ENCODE results near the gene ELOF1.
A peak's percentile ranks its signal among the peaks of the same experiment; 100 is the strongest.

Gene ELOF1

DNA sequence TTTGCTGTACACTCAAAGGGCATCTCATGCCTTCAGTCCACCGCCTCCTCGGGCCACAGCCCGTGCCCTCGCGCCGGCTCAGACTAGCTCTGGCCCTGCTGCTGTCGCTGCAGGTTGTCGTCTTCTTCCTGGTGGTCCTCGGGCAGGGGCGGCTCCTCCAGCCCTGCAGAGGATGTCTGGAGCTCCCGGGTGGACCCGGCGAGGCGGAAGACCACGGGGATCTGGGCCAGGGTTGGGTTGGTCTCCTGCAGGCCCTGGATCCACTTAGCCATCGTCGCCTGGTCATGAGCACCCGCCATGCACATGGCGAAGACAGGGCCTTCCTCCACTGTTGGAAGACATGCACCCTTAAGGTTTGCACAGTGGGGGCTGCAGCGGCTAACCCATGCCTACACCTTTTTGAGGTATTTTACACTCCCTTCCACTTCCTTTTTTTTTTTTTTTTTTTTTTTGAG lies 52.9 kb downstream of the ELOF1 start:
- TF ChIP-seq REST (IDR thresholded peaks at IDR 0.05; ENCODE audit: insufficient read depth in 1 of 2, low read depth in 2 of 2, low read length in 2 of 2) = no peak
- no peak for TF ChIP-seq SIN3A (IDR thresholded peaks at IDR 0.05; ENCODE audit: borderline replicate concordance, insufficient read depth, low read length)
- no peak for TF ChIP-seq POLR2AphosphoS5 (IDR thresholded peaks at IDR 0.05; ENCODE audit: low read depth, low read length)
- TF ChIP-seq FOXP2 (optimal IDR thresholded peaks at IDR 0.05; ENCODE audit: borderline replicate concordance, extremely low read depth, extremely low read length, insufficient read depth) = no peak
- no peak for TF ChIP-seq TAF1 (IDR thresholded peaks at IDR 0.05; ENCODE audit: borderline replicate concordance, insufficient read depth, low read length)

DNA sequence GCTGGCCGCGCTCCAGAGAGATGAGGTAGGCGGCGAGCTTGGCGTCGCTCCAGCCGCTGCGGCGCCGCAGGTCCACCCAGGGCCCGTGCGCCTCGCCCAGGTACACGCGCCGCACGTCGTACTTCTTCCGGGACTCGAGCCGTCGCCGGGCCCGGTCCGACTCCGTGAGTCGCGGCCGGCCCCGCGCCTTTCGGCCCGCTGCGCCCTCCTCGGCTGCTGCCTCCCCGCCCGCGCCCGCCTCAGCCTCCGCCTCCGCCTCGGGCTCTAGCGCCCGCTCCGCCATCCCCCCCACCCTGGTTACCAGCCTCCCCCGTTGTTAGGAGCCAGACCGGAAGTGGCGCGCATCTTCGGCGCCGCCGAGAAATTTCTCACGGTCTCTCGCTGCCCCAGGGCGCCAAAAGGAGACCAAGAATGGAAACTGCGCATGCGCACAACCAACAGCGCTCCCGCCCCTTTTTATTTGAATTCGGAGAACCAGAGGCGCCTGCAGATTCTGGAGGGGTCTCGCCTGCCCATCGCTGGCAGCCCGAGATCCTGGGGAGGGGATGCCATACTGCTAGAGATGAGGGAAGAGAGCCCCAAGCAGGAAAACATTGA lies 53.4 kb downstream of the ELOF1 start, which contains the start of gene ZNF653:
ZNF653 (minus strand) TSS at position 336 of the 597 bp plus-strand sequence; CDS start at position 283, 53 bp downstream.
- TF ChIP-seq SIN3A (IDR thresholded peaks at IDR 0.05; ENCODE audit: borderline replicate concordance, insufficient read depth, low read length) = 0 out of 2 replicates have a peak, but pooled peaks have one; percentile 29
- peak; percentile 35 for TF ChIP-seq FOXP2 (optimal IDR thresholded peaks at IDR 0.05; ENCODE audit: borderline replicate concordance, extremely low read depth, extremely low read length, insufficient read depth)
- TF ChIP-seq TAF1 (IDR thresholded peaks at IDR 0.05; ENCODE audit: borderline replicate concordance, insufficient read depth, low read length) = peak; percentile 68; the same call in 1 of the 2 replicates
- TF ChIP-seq POLR2AphosphoS5 (IDR thresholded peaks at IDR 0.05; ENCODE audit: low read depth, low read length) = peak; percentile 17; the same call in 1 of the 2 replicates
- TF ChIP-seq REST (IDR thresholded peaks at IDR 0.05; ENCODE audit: insufficient read depth in 1 of 2, low read depth in 2 of 2, low read length in 2 of 2) = no peak

DNA sequence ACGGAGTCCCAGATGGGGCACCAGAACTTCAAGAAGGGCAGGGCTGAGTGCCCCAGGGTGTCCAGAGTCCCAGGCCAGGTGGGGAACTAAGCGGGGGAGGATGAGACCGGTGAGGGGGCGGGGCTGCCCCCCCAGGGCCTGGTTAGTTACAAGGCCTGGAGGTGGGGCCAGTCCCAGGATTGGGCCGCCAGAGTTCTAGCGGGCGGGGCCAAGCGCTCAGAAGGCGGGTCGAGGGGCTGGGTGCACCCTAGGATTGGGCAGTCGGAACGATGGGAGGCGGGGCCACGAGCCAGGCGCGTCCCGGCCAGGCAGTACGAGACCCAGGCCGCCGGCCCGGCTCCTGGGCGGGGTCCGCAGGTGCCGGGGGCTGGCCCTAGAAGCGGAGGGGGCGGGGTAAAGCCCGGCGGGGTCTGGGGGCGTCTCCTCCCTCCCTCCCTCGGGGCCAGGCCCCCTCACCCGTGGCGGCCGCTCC lies 54.0 kb downstream of the ELOF1 start:
- TF ChIP-seq TAF1 (IDR thresholded peaks at IDR 0.05; ENCODE audit: borderline replicate concordance, insufficient read depth, low read length) (no peak), POLR2AphosphoS5 (IDR thresholded peaks at IDR 0.05; ENCODE audit: low read depth, low read length) (no peak; the same call in 1 of the 2 replicates), FOXP2 (optimal IDR thresholded peaks at IDR 0.05; ENCODE audit: borderline replicate concordance, extremely low read depth, extremely low read length, insufficient read depth) (no peak), REST (IDR thresholded peaks at IDR 0.05; ENCODE audit: insufficient read depth in 1 of 2, low read depth in 2 of 2, low read length in 2 of 2) (no peak), SIN3A (IDR thresholded peaks at IDR 0.05; ENCODE audit: borderline replicate concordance, insufficient read depth, low read length) (no peak)

DNA sequence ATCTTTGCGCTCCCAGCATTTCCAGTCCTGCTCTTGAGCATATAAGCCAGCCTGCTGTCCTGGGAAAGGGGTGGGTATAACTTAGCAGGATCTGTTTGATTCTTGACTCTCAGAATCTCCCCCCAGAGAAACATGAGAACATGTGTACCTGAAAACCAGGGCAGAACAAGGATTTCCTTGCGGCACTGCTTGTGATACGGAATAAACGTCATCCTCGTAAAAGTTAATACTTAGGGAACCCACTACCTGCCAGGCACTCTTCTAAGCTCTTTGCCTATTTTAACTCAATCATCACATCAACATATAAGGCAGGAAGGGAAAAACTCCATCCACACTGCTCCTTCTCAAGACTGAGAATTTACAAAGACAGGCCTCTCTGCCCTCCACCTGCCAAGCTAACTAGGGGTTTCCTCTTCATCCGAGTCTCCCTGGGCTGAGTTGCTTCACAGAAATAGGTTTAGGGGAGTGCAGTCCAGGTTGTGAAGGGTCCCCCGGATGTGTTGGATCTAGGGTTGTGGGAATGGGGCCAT lies 54.5 kb downstream of the ELOF1 start:
- TF ChIP-seq TAF1 (IDR thresholded peaks at IDR 0.05; ENCODE audit: borderline replicate concordance, insufficient read depth, low read length) = no peak
- TF ChIP-seq REST (IDR thresholded peaks at IDR 0.05; ENCODE audit: insufficient read depth in 1 of 2, low read depth in 2 of 2, low read length in 2 of 2) = no peak
- TF ChIP-seq FOXP2 (optimal IDR thresholded peaks at IDR 0.05; ENCODE audit: borderline replicate concordance, extremely low read depth, extremely low read length, insufficient read depth) = no peak
